ENCODE measurements around the gene KCNJ10. TPM values are rescaled to one million over a fixed set of nuclear protein-coding genes. Genes with fewer than 3 reads are reported as not detected.

The KCNJ10 gene
- total RNA-seq, 1 donor from 2014 or later = not detected

DNA sequence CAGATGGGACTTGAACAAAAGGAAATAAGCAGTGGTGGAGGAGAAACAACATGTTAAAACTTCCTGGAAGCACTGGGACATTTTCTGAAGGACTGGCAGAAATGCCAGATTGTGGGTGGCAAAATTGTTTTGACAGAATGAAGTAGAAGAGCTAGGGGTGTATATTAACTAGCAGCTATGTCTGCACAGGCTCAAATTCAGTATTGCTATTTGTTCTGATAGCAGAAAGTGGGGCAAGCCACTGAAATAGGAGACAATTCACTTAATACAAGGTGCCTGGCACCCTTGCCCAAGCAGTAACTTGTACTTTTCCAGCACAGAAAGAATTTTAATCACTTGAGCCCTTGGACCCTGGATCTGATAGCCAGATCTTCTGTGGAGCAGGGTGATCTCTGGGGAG, 26.4 kb downstream of the KCNJ10 start:
- peaks cover 3% of the 10 kb centered on the region for H3K27me3 Mint-ChIP-seq (ENCODE audit: unreplicated experiment)
- H3K9me3 Mint-ChIP-seq (ENCODE audit: unreplicated experiment) = no peaks in the 10 kb centered on the region
- H3K4me3 Mint-ChIP-seq (ENCODE audit: unreplicated experiment) = no peak overlapping the region
- H3K4me1 Mint-ChIP-seq (ENCODE audit: low read depth, unreplicated experiment) = peaks cover 11% of the 10 kb centered on the region
- H3K36me3 Mint-ChIP-seq (ENCODE audit: unreplicated experiment) = no peaks in the 10 kb centered on the region
- no peak overlapping the region for H3K27ac Mint-ChIP-seq (ENCODE audit: unreplicated experiment)
- TF ChIP-seq, protein P1, sequence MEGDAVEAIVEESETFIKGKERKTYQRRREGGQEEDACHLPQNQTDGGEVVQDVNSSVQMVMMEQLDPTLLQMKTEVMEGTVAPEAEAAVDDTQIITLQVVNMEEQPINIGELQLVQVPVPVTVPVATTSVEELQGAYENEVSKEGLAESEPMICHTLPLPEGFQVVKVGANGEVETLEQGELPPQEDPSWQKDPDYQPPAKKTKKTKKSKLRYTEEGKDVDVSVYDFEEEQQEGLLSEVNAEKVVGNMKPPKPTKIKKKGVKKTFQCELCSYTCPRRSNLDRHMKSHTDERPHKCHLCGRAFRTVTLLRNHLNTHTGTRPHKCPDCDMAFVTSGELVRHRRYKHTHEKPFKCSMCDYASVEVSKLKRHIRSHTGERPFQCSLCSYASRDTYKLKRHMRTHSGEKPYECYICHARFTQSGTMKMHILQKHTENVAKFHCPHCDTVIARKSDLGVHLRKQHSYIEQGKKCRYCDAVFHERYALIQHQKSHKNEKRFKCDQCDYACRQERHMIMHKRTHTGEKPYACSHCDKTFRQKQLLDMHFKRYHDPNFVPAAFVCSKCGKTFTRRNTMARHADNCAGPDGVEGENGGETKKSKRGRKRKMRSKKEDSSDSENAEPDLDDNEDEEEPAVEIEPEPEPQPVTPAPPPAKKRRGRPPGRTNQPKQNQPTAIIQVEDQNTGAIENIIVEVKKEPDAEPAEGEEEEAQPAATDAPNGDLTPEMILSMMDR (IDR thresholded peaks at IDR 0.05; ENCODE audit: partially characterized antibody, unreplicated experiment) = no peak
- DNase-seq = no peak

GRCh38 chr1:160040476-160040875, 29.5 kb downstream of the KCNJ10 start:
- Mint-ChIP-seq H3K9me3 (ENCODE audit: unreplicated experiment) (no peaks in the 10 kb centered on the region), H3K4me1 (ENCODE audit: low read depth, unreplicated experiment) (no peaks in the 10 kb centered on the region), H3K36me3 (ENCODE audit: unreplicated experiment) (no peaks in the 10 kb centered on the region), H3K27ac (ENCODE audit: unreplicated experiment) (no peak overlapping the region), H3K4me3 (ENCODE audit: unreplicated experiment) (no peak overlapping the region), H3K27me3 (ENCODE audit: unreplicated experiment) (no peaks in the 10 kb centered on the region)
- TF ChIP-seq, protein P1 (IDR thresholded peaks at IDR 0.05; ENCODE audit: partially characterized antibody, unreplicated experiment) = no peak
- DNase-seq = no peak

GRCh38 chr1:160032165-160032820, 37.7 kb downstream of the KCNJ10 start:
- H3K27me3 Mint-ChIP-seq (ENCODE audit: unreplicated experiment) = no peaks in the 10 kb centered on the region
- no peak for DNase-seq
- H3K9me3 Mint-ChIP-seq (ENCODE audit: unreplicated experiment) = peaks cover 3% of the 10 kb centered on the region
- peak overlapping the region; percentile 99 for H3K4me3 Mint-ChIP-seq (ENCODE audit: unreplicated experiment)
- H3K4me1 Mint-ChIP-seq (ENCODE audit: low read depth, unreplicated experiment) = peaks cover 8% of the 10 kb centered on the region
- H3K36me3 Mint-ChIP-seq (ENCODE audit: unreplicated experiment) = no peaks in the 10 kb centered on the region
- H3K27ac Mint-ChIP-seq (ENCODE audit: unreplicated experiment) = peak overlapping the region; percentile 91
- TF ChIP-seq, protein P1 (IDR thresholded peaks at IDR 0.05; ENCODE audit: partially characterized antibody, unreplicated experiment) = no peak

DNA sequence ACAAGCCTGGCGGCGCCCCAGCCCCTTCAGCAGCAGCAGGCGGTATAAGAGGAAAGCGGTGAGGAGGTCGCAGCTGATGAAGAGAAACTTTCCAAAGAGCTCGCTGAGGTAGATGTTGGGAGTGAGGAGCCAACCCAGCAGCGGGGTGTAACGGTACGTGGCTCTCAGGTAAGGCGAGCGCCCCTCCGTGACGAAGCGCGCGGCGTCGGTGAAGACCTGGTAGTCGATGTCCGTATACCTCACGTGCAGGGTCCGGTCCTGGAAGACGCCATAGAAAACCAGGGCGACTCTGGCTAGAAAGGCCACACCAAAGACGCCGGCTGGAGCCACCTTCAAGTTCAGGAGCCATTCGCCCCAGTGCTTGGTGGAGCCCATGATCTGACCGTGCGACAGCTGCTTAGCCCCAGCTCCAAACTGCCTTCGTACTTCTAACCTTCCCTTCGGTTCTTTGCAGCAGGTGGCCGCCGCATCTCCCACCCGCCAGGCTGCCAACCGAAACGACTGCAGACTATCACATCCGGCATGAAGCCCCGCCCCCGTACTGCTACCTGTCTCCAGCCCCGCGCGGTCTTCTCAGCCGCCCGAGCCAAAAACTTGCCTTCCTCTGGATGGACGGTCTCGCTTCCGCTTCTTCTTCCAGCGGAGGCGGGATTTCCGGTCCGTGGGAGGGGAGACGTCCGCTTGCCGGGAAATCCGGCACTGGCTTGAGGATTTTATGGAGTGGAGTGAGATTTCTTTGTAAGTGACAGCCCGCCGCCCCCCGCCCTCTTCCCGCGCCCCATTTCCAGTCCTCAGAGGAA, 38.4 kb downstream of the KCNJ10 start, which contains the start of gene PIGM:
Gene PIGM, minus strand, starts transcription at position 626 of the 800 bp plus-strand sequence. Its CDS starts 251 bp downstream, at position 375.
- peaks cover 3% of the 10 kb centered on the region for H3K9me3 Mint-ChIP-seq (ENCODE audit: unreplicated experiment)
- H3K27ac Mint-ChIP-seq (ENCODE audit: unreplicated experiment) = peak within 1 kb of the TSS; percentile 91
- peak within 1 kb of the TSS; percentile 99 for H3K4me3 Mint-ChIP-seq (ENCODE audit: unreplicated experiment)
- no peaks in the 10 kb centered on the region for H3K27me3 Mint-ChIP-seq (ENCODE audit: unreplicated experiment)
- TF ChIP-seq, protein P1 (IDR thresholded peaks at IDR 0.05; ENCODE audit: partially characterized antibody, unreplicated experiment) = no peak
- H3K36me3 Mint-ChIP-seq (ENCODE audit: unreplicated experiment) = no peaks in the 10 kb centered on the region
- peak; percentile 96 for DNase-seq
- peaks cover 8% of the 10 kb centered on the region for H3K4me1 Mint-ChIP-seq (ENCODE audit: low read depth, unreplicated experiment)
